ENCODE measurements around the gene GRIFIN.

The GRIFIN gene

GRCh38 chr7:2476298-2476697 lies at the start of gene GRIFIN:
GRIFIN (minus strand) TSS chr7:2476398; CDS start chr7:2476383, 15 bp downstream.
- DNase-seq (ENCODE audit: low read depth, low spot score): no peak

GRCh38 chr7:2524808-2525657 lies 48.8 kb upstream of the GRIFIN start:
- DNase-seq (ENCODE audit: low read depth, low spot score): no peak

- DNase-seq (ENCODE audit: low read depth, low spot score): no peak
These were observed 48.0 kb upstream of the GRIFIN start for GRCh38 chr7:2523941-2524807.

GRCh38 chr7:2523461-2523936 lies 47.3 kb upstream of the GRIFIN start:
- DNase-seq (ENCODE audit: low read depth, low spot score): no peak

GRCh38 chr7:2522780-2523433 lies 46.7 kb upstream of the GRIFIN start:
- DNase-seq (ENCODE audit: low read depth, low spot score): no peak

- peak; percentile 50 for DNase-seq (ENCODE audit: low read depth, low spot score)
These were observed 45.9 kb upstream of the GRIFIN start for GRCh38 chr7:2521952-2522591.

- no peak for DNase-seq (ENCODE audit: low read depth, low spot score)
These were observed 45.1 kb upstream of the GRIFIN start for GRCh38 chr7:2521341-2521745.

- no peak for DNase-seq (ENCODE audit: low read depth, low spot score)
These were observed 44.6 kb upstream of the GRIFIN start for GRCh38 chr7:2520761-2521290.

GRCh38 chr7:2520131-2520760 lies 44.0 kb upstream of the GRIFIN start:
- DNase-seq (ENCODE audit: low read depth, low spot score): no peak

GRCh38 chr7:2519119-2519930 lies 43.1 kb upstream of the GRIFIN start, which contains the start of gene LFNG:
LFNG (plus strand) TSS chr7:2519774; CDS start chr7:2519862, 88 bp downstream.
- DNase-seq (ENCODE audit: low read depth, low spot score): peak; percentile 62

- no peak for DNase-seq (ENCODE audit: low read depth, low spot score)
These were observed 42.5 kb upstream of the GRIFIN start for GRCh38 chr7:2518737-2519118.

- DNase-seq (ENCODE audit: low read depth, low spot score): no peak
These were observed 41.7 kb upstream of the GRIFIN start for GRCh38 chr7:2517678-2518507.

- no peak for DNase-seq (ENCODE audit: low read depth, low spot score)
These were observed 40.8 kb upstream of the GRIFIN start for GRCh38 chr7:2517026-2517425.

- DNase-seq (ENCODE audit: low read depth, low spot score): no peak
These were observed 40.0 kb upstream of the GRIFIN start for GRCh38 chr7:2516194-2516555.

- no peak for DNase-seq (ENCODE audit: low read depth, low spot score)
These were observed 39.4 kb upstream of the GRIFIN start for GRCh38 chr7:2515424-2516193.

- DNase-seq (ENCODE audit: low read depth, low spot score): no peak
These were observed 38.5 kb upstream of the GRIFIN start for GRCh38 chr7:2514473-2515423.

- DNase-seq (ENCODE audit: low read depth, low spot score): no peak
These were observed 37.5 kb upstream of the GRIFIN start for GRCh38 chr7:2513702-2514101.

All from activated CD4-positive, CD25-positive, alpha-beta regulatory T cell treated with anti-CD3 and anti-CD28 coated beads, Interleukin-2, amount 50 U/mL, for 16 hours (primary cell).